ENCODE measurements around the gene TRPM7.

DNA sequence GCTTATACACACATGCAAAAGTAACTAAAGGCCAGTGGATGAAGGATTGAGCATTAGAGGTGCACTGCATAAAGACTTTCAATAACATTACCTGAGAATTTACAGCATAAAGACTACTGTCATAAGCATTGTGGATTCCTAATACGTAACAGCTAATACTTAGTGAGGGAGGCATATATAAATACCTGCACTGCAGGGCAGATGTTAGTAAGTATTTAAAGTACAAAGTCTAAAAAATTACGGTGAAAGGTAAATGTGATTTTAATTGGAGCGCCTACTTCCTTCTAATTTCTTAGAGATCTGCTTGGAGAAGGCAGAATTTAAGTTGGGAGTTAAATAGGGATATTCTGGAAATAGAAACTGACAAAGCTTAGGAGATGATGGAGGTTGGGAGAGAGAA is 25.4 kb upstream of the TRPM7 start:
- TF ChIP-seq HDAC6 (IDR thresholded peaks at IDR 0.05; ENCODE audit: low read depth, low read length) (no peak), SP1 (IDR thresholded peaks at IDR 0.05; ENCODE audit: low read depth, low read length) (no peak), SIX5 (IDR thresholded peaks at IDR 0.05; ENCODE audit: low read depth, low read length) (no peak)
- TF ChIP-seq, protein P1, sequence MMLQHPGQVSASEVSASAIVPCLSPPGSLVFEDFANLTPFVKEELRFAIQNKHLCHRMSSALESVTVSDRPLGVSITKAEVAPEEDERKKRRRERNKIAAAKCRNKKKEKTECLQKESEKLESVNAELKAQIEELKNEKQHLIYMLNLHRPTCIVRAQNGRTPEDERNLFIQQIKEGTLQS (IDR thresholded peaks at IDR 0.05; ENCODE audit: insufficient read depth, low read depth, low read length) = no peak

Measured in H1 (cell line).